Endothelial cell of umbilical vein (primary cell): Measurements from ENCODE around the gene CLRN3.

ENCODE experiments used
- GATA2 ChIP-seq: IDR thresholded peaks from 2 replicates; pipeline ENCODE4 v1.7.0; 2011; ENCODE audit warnings: low read depth, mild to moderate bottlenecking, moderate library complexity, mixed read lengths, low read length; ENCODE audit not compliant: insufficient read length, insufficient read depth
- TF ChIP-seq, protein P1 (sequence below), 2 donors: IDR thresholded peaks; 1 replicate in 1 of 2; 2 replicates in 1 of 2; pipeline ENCODE4 v1.5.1; 2011; ENCODE audit warnings: low read length in 2 of 2, mild to moderate bottlenecking in 2 of 2, moderate library complexity in 2 of 2, control low read depth in 1 of 2, inconsistent platforms in 1 of 2, low read depth in 1 of 2; ENCODE audit not compliant: insufficient read depth in 1 of 2; ENCODE audit errors: extremely low read depth in 1 of 2

DNA sequence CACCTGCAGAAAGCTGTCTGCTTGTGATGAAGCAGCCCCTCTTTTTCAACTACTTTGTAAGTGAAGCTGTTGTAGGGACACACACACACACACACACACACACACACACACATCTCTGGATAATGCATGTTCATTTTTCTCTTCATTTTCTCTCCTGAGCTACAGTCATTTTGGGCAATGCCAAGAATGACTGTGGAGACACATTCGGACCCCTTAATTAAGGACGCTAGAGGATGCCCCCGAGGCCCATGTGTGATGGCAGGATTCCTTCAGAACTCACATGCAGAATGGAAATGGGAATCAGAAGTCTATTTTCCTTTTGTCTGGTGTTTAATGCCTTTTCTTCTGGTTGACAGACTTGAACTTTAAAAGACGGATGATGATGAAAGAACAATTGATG, 56.6 kb downstream of the CLRN3 start:
- no peak for TF ChIP-seq GATA2
- TF ChIP-seq, protein P1, sequence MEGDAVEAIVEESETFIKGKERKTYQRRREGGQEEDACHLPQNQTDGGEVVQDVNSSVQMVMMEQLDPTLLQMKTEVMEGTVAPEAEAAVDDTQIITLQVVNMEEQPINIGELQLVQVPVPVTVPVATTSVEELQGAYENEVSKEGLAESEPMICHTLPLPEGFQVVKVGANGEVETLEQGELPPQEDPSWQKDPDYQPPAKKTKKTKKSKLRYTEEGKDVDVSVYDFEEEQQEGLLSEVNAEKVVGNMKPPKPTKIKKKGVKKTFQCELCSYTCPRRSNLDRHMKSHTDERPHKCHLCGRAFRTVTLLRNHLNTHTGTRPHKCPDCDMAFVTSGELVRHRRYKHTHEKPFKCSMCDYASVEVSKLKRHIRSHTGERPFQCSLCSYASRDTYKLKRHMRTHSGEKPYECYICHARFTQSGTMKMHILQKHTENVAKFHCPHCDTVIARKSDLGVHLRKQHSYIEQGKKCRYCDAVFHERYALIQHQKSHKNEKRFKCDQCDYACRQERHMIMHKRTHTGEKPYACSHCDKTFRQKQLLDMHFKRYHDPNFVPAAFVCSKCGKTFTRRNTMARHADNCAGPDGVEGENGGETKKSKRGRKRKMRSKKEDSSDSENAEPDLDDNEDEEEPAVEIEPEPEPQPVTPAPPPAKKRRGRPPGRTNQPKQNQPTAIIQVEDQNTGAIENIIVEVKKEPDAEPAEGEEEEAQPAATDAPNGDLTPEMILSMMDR (IDR thresholded peaks at IDR 0.05; ENCODE audit: extremely low read depth in 1 of 2, insufficient read depth in 1 of 2, low read depth in 1 of 2, low read length in 2 of 2) = no peak
